Fibroblast of lung (primary cell): ENCODE results near the gene NPSR1. TPM values are rescaled to one million over a fixed set of nuclear protein-coding genes. Genes with fewer than 3 reads are reported as not detected.

Source experiments
- DNase-seq, 2 donors: peaks; one replicate each; pipeline versions ENCODE4 v3.0.0 to v3.0.0-alpha.2; 2010; ENCODE audit warnings: low read depth in 2 of 2
- H2AFZ ChIP-seq: 2 replicates; pipeline ENCODE4 v1.5.1; 2012; ENCODE audit warnings: low read length, control low read depth, inconsistent platforms
- H3K27ac ChIP-seq: 2 replicates; pipeline ENCODE4 v1.5.1; 2011; ENCODE audit warnings: low read length, control low read depth; ENCODE audit not compliant: insufficient read depth
- H3K27me3 ChIP-seq: 2 replicates; pipeline ENCODE4 v1.5.1; 2011; ENCODE audit warnings: mild to moderate bottlenecking, low read length; ENCODE audit not compliant: control insufficient read depth, insufficient read depth
- H3K36me3 ChIP-seq: 2 replicates; pipeline ENCODE4 v1.5.1; 2011; ENCODE audit warnings: low read length; ENCODE audit not compliant: control insufficient read depth, insufficient read depth
- H3K4me1 ChIP-seq: 2 replicates; pipeline ENCODE4 v1.5.1; 2011; ENCODE audit warnings: low read length; ENCODE audit not compliant: control insufficient read depth, insufficient read depth; ENCODE audit errors: extremely low read depth
- H3K4me2 ChIP-seq: 2 replicates; pipeline ENCODE4 v1.5.1; 2011; ENCODE audit warnings: low read length, control low read depth; ENCODE audit not compliant: insufficient read depth; ENCODE audit errors: extremely low read depth
- H3K4me3 ChIP-seq, 4 experiments: fragments of 200-600 bp in 1 of 4; sonication (generic) in 1 of 4; replicated peaks in 1 of 4; 2 replicates each; pipeline ENCODE4 v1.5.1; 2011 to 2016; ENCODE audit warnings: low read length in 4 of 4, low read depth in 3 of 4, mild to moderate bottlenecking in 3 of 4, control low read depth in 2 of 4, inconsistent platforms in 1 of 4, mixed read lengths in 1 of 4; ENCODE audit not compliant: insufficient read depth in 1 of 4; ENCODE audit errors: control extremely low read depth in 1 of 4
- H3K79me2 ChIP-seq: 2 replicates; pipeline ENCODE4 v1.5.1; 2012; ENCODE audit warnings: mild to moderate bottlenecking, low read length, inconsistent platforms; ENCODE audit not compliant: control insufficient read depth, insufficient read depth
- H3K9ac ChIP-seq: 2 replicates; pipeline ENCODE4 v1.5.1; 2011; ENCODE audit warnings: mild to moderate bottlenecking, low read length, control low read depth; ENCODE audit not compliant: insufficient read depth
- H3K9me3 ChIP-seq: 2 replicates; pipeline ENCODE4 v1.5.1; 2012; ENCODE audit warnings: low read depth, low read length; ENCODE audit not compliant: control insufficient read depth, insufficient read depth
- H4K20me1 ChIP-seq: 2 replicates; pipeline ENCODE4 v1.5.1; 2011; ENCODE audit warnings: low read length; ENCODE audit not compliant: control insufficient read depth, insufficient read depth; ENCODE audit errors: extremely low read depth
- EZH2 ChIP-seq: IDR thresholded peaks from 2 replicates; pipeline ENCODE4 v1.5.1; 2012; ENCODE audit warnings: low read length, control low read depth, mild to moderate bottlenecking; ENCODE audit errors: missing control alignments
- polyA plus RNA-seq, 2 donors: library from polyadenylated mRNA; depleted of rRNA in 1 of 2; stranded (reverse) in 1 of 2; unstranded in 1 of 2; fragments of >200 nt; gene quantifications; 2 replicates each; pipeline ENCODE4 v1.2.1, GENCODE V29; 2011 to 2012; ENCODE audit warnings: missing spikeins in 1 of 2
- total RNA-seq: library from RNA; depleted of rRNA; stranded (reverse); fragments of >200 nt; gene quantifications from 2 replicates; pipeline ENCODE4 v1.2.1, GENCODE V29; 2014
- TF ChIP-seq, protein P1 (sequence below), 2 donors: IDR thresholded peaks in 1 of 2; conservative IDR thresholded peaks in 1 of 2; 1 replicate in 1 of 2; 2 replicates in 1 of 2; pipeline ENCODE4 v1.5.1; 2011 to 2012; ENCODE audit warnings: low read length in 2 of 2, control low read depth in 1 of 2, inconsistent platforms in 1 of 2, low read depth in 1 of 2, mild to moderate bottlenecking in 1 of 2

NPSR1 gene
- total and polyA plus RNA-seq, 2 donors (not counting 1 experiment from before 2014, with no cell fraction given), result not detected

DNA sequence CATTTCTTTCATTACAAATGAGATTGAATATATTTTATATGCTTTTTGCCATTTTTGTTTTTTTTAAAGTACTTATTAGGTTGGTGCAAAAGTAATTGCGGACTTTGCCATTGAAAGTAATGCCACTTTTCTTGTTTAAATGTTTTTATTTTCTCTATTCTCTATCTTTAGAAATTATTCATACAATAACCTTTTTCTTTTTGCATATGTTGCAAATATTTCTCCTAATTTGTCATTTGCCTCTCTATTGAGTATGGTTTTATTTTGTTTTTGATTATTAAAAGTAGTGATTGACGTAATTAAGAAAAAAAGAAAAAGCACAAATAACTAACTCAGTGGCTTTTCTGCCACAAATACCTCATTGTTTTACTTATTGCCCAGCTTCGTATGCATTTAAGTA lies 172.4 kb downstream of the NPSR1 start:
- Histone ChIP-seq H3K27ac (no peak overlapping the region), H3K9me3 (no peaks in the 10 kb centered on the region), H3K4me3 (no peak overlapping the region), H4K20me1 (no peaks in the 10 kb centered on the region), H2AFZ (no peak overlapping the region), H3K9ac (no peak overlapping the region), H3K27me3 (no peaks in the 10 kb centered on the region), H3K4me1 (no peaks in the 10 kb centered on the region), H3K79me2 (no peaks in the 10 kb centered on the region), H3K36me3 (no peaks in the 10 kb centered on the region), H3K4me2 (no peak overlapping the region)
- no peak for DNase-seq
- TF ChIP-seq, protein P1, sequence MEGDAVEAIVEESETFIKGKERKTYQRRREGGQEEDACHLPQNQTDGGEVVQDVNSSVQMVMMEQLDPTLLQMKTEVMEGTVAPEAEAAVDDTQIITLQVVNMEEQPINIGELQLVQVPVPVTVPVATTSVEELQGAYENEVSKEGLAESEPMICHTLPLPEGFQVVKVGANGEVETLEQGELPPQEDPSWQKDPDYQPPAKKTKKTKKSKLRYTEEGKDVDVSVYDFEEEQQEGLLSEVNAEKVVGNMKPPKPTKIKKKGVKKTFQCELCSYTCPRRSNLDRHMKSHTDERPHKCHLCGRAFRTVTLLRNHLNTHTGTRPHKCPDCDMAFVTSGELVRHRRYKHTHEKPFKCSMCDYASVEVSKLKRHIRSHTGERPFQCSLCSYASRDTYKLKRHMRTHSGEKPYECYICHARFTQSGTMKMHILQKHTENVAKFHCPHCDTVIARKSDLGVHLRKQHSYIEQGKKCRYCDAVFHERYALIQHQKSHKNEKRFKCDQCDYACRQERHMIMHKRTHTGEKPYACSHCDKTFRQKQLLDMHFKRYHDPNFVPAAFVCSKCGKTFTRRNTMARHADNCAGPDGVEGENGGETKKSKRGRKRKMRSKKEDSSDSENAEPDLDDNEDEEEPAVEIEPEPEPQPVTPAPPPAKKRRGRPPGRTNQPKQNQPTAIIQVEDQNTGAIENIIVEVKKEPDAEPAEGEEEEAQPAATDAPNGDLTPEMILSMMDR (conservative IDR thresholded peaks at IDR 0.05 in 1 of 2, IDR thresholded peaks at IDR 0.05 in 1 of 2; ENCODE audit: low read depth in 1 of 2, low read length in 2 of 2), result no peak
- no peak for TF ChIP-seq EZH2

DNA sequence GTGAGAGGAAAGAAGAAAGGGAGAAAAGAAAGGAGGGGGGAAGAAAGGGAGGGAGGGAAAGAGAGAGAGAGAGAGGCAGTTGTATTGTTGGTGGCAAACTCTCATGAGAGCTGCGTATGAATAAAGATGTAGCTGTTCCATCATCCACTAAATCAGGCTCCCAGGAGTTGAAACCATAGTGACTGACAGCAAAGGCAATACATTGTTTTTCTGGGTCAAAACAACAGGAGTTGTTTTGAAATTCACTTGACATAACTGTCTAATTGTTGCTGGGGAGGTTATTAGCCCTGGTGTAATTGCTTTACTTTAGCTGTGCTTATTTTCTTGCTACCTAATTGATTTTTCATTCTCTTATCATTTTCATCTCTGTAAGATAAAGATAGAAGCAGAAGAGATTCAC lies 173.4 kb downstream of the NPSR1 start:
- H3K4me2 ChIP-seq, result no peak overlapping the region
- H3K4me1 ChIP-seq, result no peaks in the 10 kb centered on the region
- H3K27me3 ChIP-seq, result no peaks in the 10 kb centered on the region
- no peak for TF ChIP-seq EZH2
- TF ChIP-seq, protein P1 (conservative IDR thresholded peaks at IDR 0.05 in 1 of 2, IDR thresholded peaks at IDR 0.05 in 1 of 2; ENCODE audit: low read depth in 1 of 2, low read length in 2 of 2), result no peak
- no peak overlapping the region for H2AFZ ChIP-seq
- H3K36me3 ChIP-seq, result no peaks in the 10 kb centered on the region
- DNase-seq, result no peak
- H3K9me3 ChIP-seq, result no peaks in the 10 kb centered on the region
- H3K27ac ChIP-seq, result no peak overlapping the region
- H3K9ac ChIP-seq, result no peak overlapping the region
- H3K4me3 ChIP-seq, result no peak overlapping the region
- no peaks in the 10 kb centered on the region for H4K20me1 ChIP-seq
- H3K79me2 ChIP-seq, result no peaks in the 10 kb centered on the region

DNA sequence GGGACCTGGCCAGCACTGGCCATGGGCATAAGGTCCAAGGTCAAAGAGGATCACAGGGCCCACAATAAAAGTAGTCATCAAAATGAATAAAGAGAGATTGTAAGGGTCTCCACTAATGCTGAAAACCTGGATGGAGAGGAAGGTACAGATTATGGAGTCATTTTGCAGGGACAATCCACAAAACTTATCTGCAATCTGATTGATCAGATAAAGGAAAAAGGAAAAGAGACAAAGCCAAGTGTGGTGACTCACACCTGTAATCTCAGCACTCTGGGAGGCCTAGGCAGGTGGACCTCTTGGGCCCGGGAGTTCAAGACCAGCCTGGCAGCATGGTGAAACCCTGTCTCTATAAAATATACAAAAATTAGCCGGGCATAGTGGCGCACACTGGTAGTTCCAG lies 174.0 kb downstream of the NPSR1 start:
- TF ChIP-seq, protein P1 (conservative IDR thresholded peaks at IDR 0.05 in 1 of 2, IDR thresholded peaks at IDR 0.05 in 1 of 2; ENCODE audit: low read depth in 1 of 2, low read length in 2 of 2), result no peak
- TF ChIP-seq EZH2, result no peak
- no peak for DNase-seq
- no peaks in the 10 kb centered on the region for H4K20me1 ChIP-seq
- H2AFZ ChIP-seq, result no peak overlapping the region
- no peak overlapping the region for H3K4me3 ChIP-seq
- no peaks in the 10 kb centered on the region for H3K9me3 ChIP-seq
- H3K4me2 ChIP-seq, result no peak overlapping the region
- no peaks in the 10 kb centered on the region for H3K79me2 ChIP-seq
- H3K4me1 ChIP-seq, result no peaks in the 10 kb centered on the region
- H3K36me3 ChIP-seq, result no peaks in the 10 kb centered on the region
- no peak overlapping the region for H3K27ac ChIP-seq
- H3K9ac ChIP-seq, result no peak overlapping the region
- no peaks in the 10 kb centered on the region for H3K27me3 ChIP-seq
